ENCODE measurements around the gene RABGAP1L.

DNA sequence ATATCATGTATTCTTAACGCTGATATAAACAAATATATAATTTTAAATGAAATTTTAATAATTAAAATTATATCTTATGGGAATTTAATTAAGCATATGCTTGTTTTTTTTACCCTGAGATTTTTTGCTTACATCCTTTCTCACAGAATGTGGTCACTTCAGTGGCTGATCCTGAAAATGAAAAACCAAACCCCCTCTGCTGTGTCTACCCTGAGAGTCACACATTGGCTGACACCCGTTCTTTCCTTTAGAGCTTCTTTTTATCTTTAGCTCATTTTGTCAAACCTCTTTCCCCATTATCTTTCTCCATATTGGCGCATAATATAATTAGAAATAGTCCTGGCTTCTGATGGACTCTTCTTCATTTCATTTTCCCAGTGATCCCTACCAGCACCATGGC lies 829.7 kb downstream of the RABGAP1L start:
- no peak for TF ChIP-seq POLR2A (IDR thresholded peaks at IDR 0.05)
- TF ChIP-seq, protein P1, sequence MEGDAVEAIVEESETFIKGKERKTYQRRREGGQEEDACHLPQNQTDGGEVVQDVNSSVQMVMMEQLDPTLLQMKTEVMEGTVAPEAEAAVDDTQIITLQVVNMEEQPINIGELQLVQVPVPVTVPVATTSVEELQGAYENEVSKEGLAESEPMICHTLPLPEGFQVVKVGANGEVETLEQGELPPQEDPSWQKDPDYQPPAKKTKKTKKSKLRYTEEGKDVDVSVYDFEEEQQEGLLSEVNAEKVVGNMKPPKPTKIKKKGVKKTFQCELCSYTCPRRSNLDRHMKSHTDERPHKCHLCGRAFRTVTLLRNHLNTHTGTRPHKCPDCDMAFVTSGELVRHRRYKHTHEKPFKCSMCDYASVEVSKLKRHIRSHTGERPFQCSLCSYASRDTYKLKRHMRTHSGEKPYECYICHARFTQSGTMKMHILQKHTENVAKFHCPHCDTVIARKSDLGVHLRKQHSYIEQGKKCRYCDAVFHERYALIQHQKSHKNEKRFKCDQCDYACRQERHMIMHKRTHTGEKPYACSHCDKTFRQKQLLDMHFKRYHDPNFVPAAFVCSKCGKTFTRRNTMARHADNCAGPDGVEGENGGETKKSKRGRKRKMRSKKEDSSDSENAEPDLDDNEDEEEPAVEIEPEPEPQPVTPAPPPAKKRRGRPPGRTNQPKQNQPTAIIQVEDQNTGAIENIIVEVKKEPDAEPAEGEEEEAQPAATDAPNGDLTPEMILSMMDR (IDR thresholded peaks at IDR 0.05) = no peak

All from lower leg skin (tissue), 3 donors.